ENCODE measurements around the gene IRX3. TPM values are rescaled to one million over a fixed set of nuclear protein-coding genes. Genes with fewer than 3 reads are reported as not detected.
A peak's percentile ranks its signal among the peaks of the same experiment; 100 is the strongest.

IRX3 gene
- 10 to 100 TPM in 1 of 4 donors, 1 to 10 TPM in 2, under 1 TPM in 1; 0.97 to 15.0 (median 3.5) TPM for total RNA-seq

DNA sequence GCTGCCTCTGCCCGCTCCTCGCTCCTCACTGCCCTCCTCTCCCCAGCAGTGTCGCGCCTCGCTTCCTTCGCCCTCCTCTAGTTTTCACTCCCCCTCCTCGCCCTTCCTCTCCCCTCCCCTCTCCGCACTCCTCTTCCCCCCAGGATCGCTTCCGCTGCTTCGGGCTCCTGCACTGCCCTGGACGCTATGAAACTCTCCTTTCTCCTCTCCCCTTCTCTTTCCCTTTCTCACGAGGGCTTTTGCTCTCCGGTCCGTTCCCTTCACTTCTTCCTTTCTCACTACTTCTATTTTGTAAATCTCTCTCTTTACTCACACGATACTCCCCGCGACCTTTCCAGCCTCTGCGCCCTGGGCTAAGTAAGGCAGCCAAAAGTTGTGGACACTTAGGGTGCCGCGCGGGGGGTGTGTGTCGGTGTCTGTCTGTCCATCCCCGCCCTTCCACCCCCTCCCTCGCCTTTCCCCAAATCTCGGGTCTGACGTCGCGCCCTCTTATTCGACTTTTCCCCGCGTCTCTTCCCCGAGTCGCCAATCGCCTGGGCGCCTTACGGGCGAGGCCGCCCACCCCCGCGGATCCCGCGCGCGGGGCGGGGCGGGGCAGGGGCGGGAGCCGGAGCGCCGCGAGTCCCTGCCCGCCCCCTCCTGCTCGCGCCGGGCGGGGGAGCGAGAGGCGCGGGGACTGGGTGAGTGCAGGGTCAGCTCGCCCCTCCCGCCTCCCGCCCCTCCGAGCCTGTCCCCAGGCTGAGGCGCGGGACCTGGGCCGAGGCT lies at the start of gene IRX3:
IRX3 (minus strand) TSS at position 422 of the 765 bp plus-strand sequence. CDS start 737 bp downstream, outside the sequence.
- intact Hi-C loops (cut with DNase I; ENCODE audit: low total_unique reads) = no loop called here
- H3K36me3 ChIP-seq = no peaks in the 10 kb centered on the region
- H3K27me3 ChIP-seq = peaks cover 17 to 63% of the 10 kb centered on the region in 2 donors
- H3K4me3 ChIP-seq = peak within 1 kb of the TSS; percentile 28 to 48
- peak; percentile 49 to 50 for DNase-seq
- H3K4me1 ChIP-seq = peaks cover 0 to 26% of the 10 kb centered on the region in 2 donors
- peak within 1 kb of the TSS; percentile 39 to 59 for H3K27ac ChIP-seq
- TF ChIP-seq POLR2A (IDR thresholded peaks at IDR 0.05) (no peak), CTCF (IDR thresholded peaks at IDR 0.05) (no peak)
- H3K9me3 ChIP-seq = no peaks in the 10 kb centered on the region

GRCh38 chr16:54335230-54335629 lies 48.6 kb upstream of the IRX3 start:
- TF ChIP-seq POLR2A (IDR thresholded peaks at IDR 0.05) = no peak
- TF ChIP-seq CTCF (IDR thresholded peaks at IDR 0.05) = no peak
- Histone ChIP-seq H3K27me3 (no peaks in the 10 kb centered on the region), H3K36me3 (no peaks in the 10 kb centered on the region), H3K4me3 (no peak overlapping the region), H3K4me1 (no peaks in the 10 kb centered on the region), H3K9me3 (no peaks in the 10 kb centered on the region), H3K27ac (no peak overlapping the region)
- intact Hi-C loops (cut with DNase I; ENCODE audit: low total_unique reads) = no loop called here
- DNase-seq = no peak

DNA sequence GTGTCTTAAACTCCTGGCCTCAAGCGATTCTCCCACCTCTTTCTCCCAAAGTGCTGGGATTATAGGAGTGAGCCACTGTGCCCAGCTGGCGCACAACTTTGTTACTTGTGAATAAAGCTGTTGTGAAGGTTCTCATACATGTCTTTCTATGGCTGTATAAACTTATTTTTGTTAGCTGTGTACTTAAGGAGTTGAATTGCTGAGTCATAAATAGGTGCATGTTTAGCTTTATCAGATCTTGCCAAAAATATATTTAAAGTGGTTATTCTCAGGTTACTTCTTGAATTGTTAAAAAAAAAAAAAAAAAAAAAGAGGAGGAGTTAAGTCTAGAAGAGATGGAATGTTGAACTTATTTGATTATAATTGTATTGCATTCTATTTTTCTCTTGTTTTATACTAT lies 47.6 kb upstream of the IRX3 start:
- intact Hi-C loops (cut with DNase I; ENCODE audit: low total_unique reads) = no loop called here
- no peaks in the 10 kb centered on the region for H3K4me1 ChIP-seq
- TF ChIP-seq POLR2A (IDR thresholded peaks at IDR 0.05) (no peak), CTCF (IDR thresholded peaks at IDR 0.05) (no peak)
- DNase-seq = no peak
- no peaks in the 10 kb centered on the region for H3K9me3 ChIP-seq
- no peaks in the 10 kb centered on the region for H3K27me3 ChIP-seq
- H3K4me3 ChIP-seq = no peak overlapping the region
- H3K27ac ChIP-seq = no peak overlapping the region
- no peaks in the 10 kb centered on the region for H3K36me3 ChIP-seq

DNA sequence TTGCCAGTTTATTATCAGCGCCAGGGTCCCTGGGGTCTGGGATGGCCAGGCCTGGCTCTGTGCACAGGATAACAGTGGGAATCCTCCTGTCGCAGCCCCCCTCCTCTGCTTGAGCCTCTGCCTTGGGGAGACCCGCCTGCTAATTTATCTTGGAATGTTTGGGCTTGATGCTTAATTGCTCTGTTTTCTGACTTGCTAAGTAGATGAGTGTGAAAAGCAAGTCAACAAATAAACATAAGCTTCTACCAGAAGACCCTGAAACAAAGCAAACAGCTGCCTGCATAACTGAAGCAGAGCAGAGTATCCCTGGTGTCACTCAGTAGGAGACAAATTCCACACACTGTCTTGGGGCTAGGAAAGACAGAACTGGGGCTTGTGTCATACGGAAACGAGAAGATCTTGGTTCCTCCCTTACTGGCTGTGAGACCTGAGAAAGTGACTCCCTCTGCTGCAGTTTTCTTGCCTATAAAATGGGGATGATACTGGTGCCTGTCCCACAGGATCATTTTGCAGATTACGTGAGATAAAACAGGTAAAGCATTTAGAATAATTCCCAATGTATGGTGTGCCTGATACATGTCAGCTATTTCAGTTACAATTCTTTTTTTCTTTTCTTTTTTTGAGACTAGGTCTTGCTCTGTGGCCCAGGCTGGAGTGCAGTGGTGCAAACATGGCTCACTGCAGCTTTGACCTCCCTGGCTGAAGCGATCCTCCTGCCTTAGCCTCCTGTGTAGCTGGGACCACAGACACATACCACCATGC lies 44.8 kb upstream of the IRX3 start:
- Histone ChIP-seq H3K9me3 (no peaks in the 10 kb centered on the region), H3K27me3 (no peaks in the 10 kb centered on the region), H3K36me3 (no peaks in the 10 kb centered on the region), H3K4me3 (no peak overlapping the region), H3K4me1 (no peaks in the 10 kb centered on the region), H3K27ac (no peak overlapping the region)
- intact Hi-C loops (cut with DNase I; ENCODE audit: low total_unique reads) = no loop called here
- DNase-seq = no peak
- TF ChIP-seq POLR2A (IDR thresholded peaks at IDR 0.05) (no peak), CTCF (IDR thresholded peaks at IDR 0.05) (no peak)

GRCh38 chr16:54327609-54328008 lies 41.0 kb upstream of the IRX3 start:
- H3K9me3 ChIP-seq = no peaks in the 10 kb centered on the region
- H3K4me3 ChIP-seq = no peak overlapping the region
- intact Hi-C loops (cut with DNase I; ENCODE audit: low total_unique reads) = no loop called here
- no peaks in the 10 kb centered on the region for H3K36me3 ChIP-seq
- no peak overlapping the region for H3K27ac ChIP-seq
- H3K4me1 ChIP-seq = no peaks in the 10 kb centered on the region
- no peak for TF ChIP-seq POLR2A (IDR thresholded peaks at IDR 0.05)
- no peak for TF ChIP-seq CTCF (IDR thresholded peaks at IDR 0.05)
- DNase-seq = no peak
- H3K27me3 ChIP-seq = no peaks in the 10 kb centered on the region
